Mammary epithelial cell (primary cell): ENCODE results near the gene EFCAB8.

Experiments used
- CTCF ChIP-seq, 2 donors: IDR thresholded peaks in 1 of 2; conservative IDR thresholded peaks in 1 of 2; 2 replicates each; pipeline ENCODE4 v1.5.1; 2011 to 2012; ENCODE audit warnings: inconsistent platforms in 2 of 2, low read length in 2 of 2, mild to moderate bottlenecking in 2 of 2, control low read depth in 1 of 2, low read depth in 1 of 2; ENCODE audit not compliant: insufficient read depth in 1 of 2; ENCODE audit errors: extremely low read depth in 1 of 2
- EZH2 ChIP-seq: IDR thresholded peaks from 2 replicates; pipeline ENCODE4 v1.6.1; 2012; ENCODE audit warnings: low read length, inconsistent platforms, borderline replicate concordance

GRCh38 chr20:32877507-32877906, 18.8 kb downstream of the EFCAB8 start:
- TF ChIP-seq CTCF (conservative IDR thresholded peaks at IDR 0.05 in 1 of 2, IDR thresholded peaks at IDR 0.05 in 1 of 2; ENCODE audit: extremely low read depth in 1 of 2, insufficient read depth in 1 of 2, low read depth in 1 of 2, low read length in 2 of 2) (no peak), EZH2 (no peak)
